ENCODE results near the gene PPP6R2. TPM values are rescaled to one million over a fixed set of nuclear protein-coding genes. Genes with fewer than 3 reads are reported as not detected.

The PPP6R2 gene
- total and polyA plus RNA-seq, 2 of the 8 experiments (the other 6 are each of a cell fraction or from before 2014, with no cell fraction given), result 25.0 to 32.2 TPM

GRCh38 chr22:50435291-50436014 lies 92.3 kb downstream of the PPP6R2 start:
- H3K9ac ChIP-seq (replicated peaks in 1 of 4; ENCODE audit: extremely low read depth in 1 of 4, low read depth in 3 of 4, low read length in 3 of 4), result no peak overlapping the region
- no peaks in the 10 kb centered on the region for H3K27me3 ChIP-seq (replicated peaks in 1 of 4; ENCODE audit: control insufficient read depth in 3 of 4, extremely low read depth in 1 of 4, insufficient read depth in 3 of 4, low read length in 3 of 4)
- TF ChIP-seq TCF12 (IDR thresholded peaks at IDR 0.05; ENCODE audit: low read depth, low read length) (no peak), KDM5A (IDR thresholded peaks at IDR 0.05; ENCODE audit: low read length) (no peak), SAP30 (IDR thresholded peaks at IDR 0.05; ENCODE audit: insufficient read depth, insufficient replicate concordance, low read length) (no peak)

More at GRCh38 chr22:50435291-50436014, 92.3 kb downstream of the PPP6R2 start:
- H2BK12ac ChIP-seq (ENCODE audit: low read depth, low read length), result no peak overlapping the region
- H2BK120ac ChIP-seq (replicated peaks; ENCODE audit: low read depth, low read length), result no peak overlapping the region
- peaks cover 3 to 10% of the 10 kb centered on the region in 2 experiments for H4K20me1 ChIP-seq (replicated peaks in 1 of 2; ENCODE audit: control insufficient read depth in 1 of 2, insufficient read depth in 2 of 2, low read length in 2 of 2)
- H3K23ac ChIP-seq (ENCODE audit: insufficient read length), result no peak overlapping the region
- no peak for DNase-seq (ENCODE audit: low read depth in 1 of 2, low spot score in 2 of 2)
- no peak overlapping the region for H3K18ac ChIP-seq (ENCODE audit: extremely low read depth, low read length)
- no peak overlapping the region for H4K8ac ChIP-seq (ENCODE audit: extremely low read depth, insufficient read depth, low read length)
- no peak overlapping the region for H2AK5ac ChIP-seq (ENCODE audit: low read depth, low read length)
- ChIA-PET POLR2A (ENCODE audit: partially characterized antibody) (no interaction called here), CTCF (ENCODE audit: partially characterized antibody) (interaction anchor here (1.0 to 1.3 kb wide), 5 partner anchors 13 to 217 kb away, joined by 3 to 4 read pairs (median 3); no protein-coding TSS in a partner anchor)
- H2BK5ac ChIP-seq (ENCODE audit: low read depth, low read length), result no peak overlapping the region
- H3K36me3 ChIP-seq (ENCODE audit: control insufficient read depth in 2 of 4, insufficient read depth in 4 of 4, low read length in 3 of 4), result peaks cover 15 to 53% (median 31%) of the 10 kb centered on the region in 4 experiments
- no peaks in the 10 kb centered on the region for H3K9me3 ChIP-seq (ENCODE audit: insufficient read depth in 2 of 2, low read depth in 1 of 2, low read length in 1 of 2)
- no peak overlapping the region for H3K4ac ChIP-seq (replicated peaks; ENCODE audit: insufficient read length, low read depth, low read length)
- no peaks in the 10 kb centered on the region for H3K79me1 ChIP-seq (ENCODE audit: low read depth, low read length)
- WGBS, 2 experiments (ENCODE audit: extremely low coverage in 1 of 2, insufficient coverage in 1 of 2, insufficient read length in 1 of 2, insufficient replicate concordance in 2 of 2, low coverage in 1 of 2, low lambda C conversion rate in 2 of 2, missing lambda C conversion rate in 1 of 2), result 93% methylated on average over 16 of the region's 20 CpGs; no CpG with 5 or more reads in 1 of the 2 experiments
- H3K27ac ChIP-seq (ENCODE audit: low read depth, low read length), result no peak overlapping the region
- FAIRE-seq, result no peak
- no peaks in the 10 kb centered on the region for H3K4me1 ChIP-seq (replicated peaks in 1 of 4; ENCODE audit: control insufficient read depth in 3 of 4, insufficient read depth in 4 of 4, low read length in 3 of 4)
- no peak overlapping the region for H3K4me3 ChIP-seq (ENCODE audit: extremely low read depth in 1 of 4, insufficient read depth in 2 of 4, low read depth in 3 of 4, low read length in 4 of 4)
- no peak overlapping the region for H3K4me2 ChIP-seq (ENCODE audit: insufficient read depth in 1 of 2, low read depth in 2 of 2, low read length in 2 of 2)
- no peaks in the 10 kb centered on the region for H3K23me2 ChIP-seq (ENCODE audit: low read depth, low read length)
- H3K14ac ChIP-seq (ENCODE audit: insufficient read length), result no peak overlapping the region
- H2BK20ac ChIP-seq (ENCODE audit: low read length), result no peak overlapping the region
- no peak overlapping the region for H4K5ac ChIP-seq (ENCODE audit: insufficient read length, low read depth, low read length)
- no peaks in the 10 kb centered on the region for H3K79me2 ChIP-seq (ENCODE audit: control insufficient read depth in 1 of 2, insufficient read depth in 2 of 2, low read length in 2 of 2)
- no peak overlapping the region for H2BK15ac ChIP-seq (ENCODE audit: low read length)
- no peak overlapping the region for H3K56ac ChIP-seq (replicated peaks; ENCODE audit: insufficient read length, low read depth, low read length)
- no peak overlapping the region for H4K91ac ChIP-seq (replicated peaks; ENCODE audit: insufficient read length, low read length)
- no peak overlapping the region for H2AFZ ChIP-seq (ENCODE audit: low read length)
